HEK293 (cell line): ENCODE measurements around the gene ZMPSTE24.
A peak's percentile ranks its signal among the peaks of the same experiment; 100 is the strongest.

ENCODE experiments used
- ATF2 ChIP-seq: fragments of 450-650 bp; formaldehyde crosslinking; IDR thresholded peaks from 2 replicates; pipeline ENCODE4 v1.5.1; 2016; ENCODE audit warnings: missing biosample characterization, missing genetic modification characterization, low read depth
- EGR2 ChIP-seq: fragments of 450-650 bp; formaldehyde crosslinking; IDR thresholded peaks from 2 replicates; pipeline ENCODE4 v1.5.1; 2016; ENCODE audit warnings: low read depth, missing biosample characterization, missing genetic modification characterization
- ELK4 ChIP-seq: IDR thresholded peaks from 2 replicates; pipeline ENCODE4 v1.6.1; 2011; ENCODE audit warnings: mild to moderate bottlenecking, low read depth, low read length, borderline replicate concordance
- HIC1 ChIP-seq: fragments of 450-650 bp; formaldehyde crosslinking; IDR thresholded peaks from 2 replicates; pipeline ENCODE4 v1.5.1; 2016; ENCODE audit warnings: missing biosample characterization, missing genetic modification characterization
- KLF10 ChIP-seq: fragments of 450-650 bp; IDR thresholded peaks from 2 replicates; pipeline ENCODE4 v1.5.1; 2018; ENCODE audit warnings: missing biosample characterization, mild to moderate bottlenecking, missing genetic modification characterization
- KLF9 ChIP-seq: fragments of 450-650 bp; formaldehyde crosslinking; IDR thresholded peaks from 2 replicates; pipeline ENCODE4 v1.5.1; 2016; ENCODE audit warnings: missing biosample characterization, missing genetic modification characterization, low read depth
- MZF1 ChIP-seq: fragments of 450-650 bp; formaldehyde crosslinking; IDR thresholded peaks from 2 replicates; pipeline ENCODE4 v1.5.1; 2017; ENCODE audit warnings: missing biosample characterization, missing genetic modification characterization, borderline replicate concordance
- PRDM6 ChIP-seq: fragments of 450-650 bp; formaldehyde crosslinking; IDR thresholded peaks from 2 replicates; pipeline ENCODE4 v1.5.1; 2017; ENCODE audit warnings: missing biosample characterization, missing genetic modification characterization
- TSHZ1 ChIP-seq: fragments of 450-650 bp; formaldehyde crosslinking; IDR thresholded peaks from 2 replicates; pipeline ENCODE4 v1.5.1; 2016; ENCODE audit warnings: missing biosample characterization, missing genetic modification characterization, borderline replicate concordance
- ZBTB26 ChIP-seq: fragments of 450-650 bp; formaldehyde crosslinking; optimal IDR thresholded peaks from 2 replicates; pipeline ENCODE3; 2016; ENCODE audit warnings: missing biosample characterization, mild to moderate bottlenecking, missing genetic modification characterization
- ZBTB48 ChIP-seq: fragments of 450-650 bp; formaldehyde crosslinking; IDR thresholded peaks from 2 replicates; pipeline ENCODE4 v1.5.1; 2016; ENCODE audit warnings: missing biosample characterization, missing genetic modification characterization
- ZBTB7A ChIP-seq: fragments of 450-650 bp; formaldehyde crosslinking; IDR thresholded peaks from 2 replicates; pipeline ENCODE4 v1.5.1; 2016; ENCODE audit warnings: low read depth, missing biosample characterization, missing genetic modification characterization
- ZIC2 ChIP-seq: fragments of 450-650 bp; formaldehyde crosslinking; IDR thresholded peaks from 2 replicates; pipeline ENCODE4 v1.5.1; 2016; ENCODE audit warnings: missing biosample characterization, missing genetic modification characterization
- ZNF211 ChIP-seq: fragments of 450-650 bp; formaldehyde crosslinking; IDR thresholded peaks from 2 replicates; pipeline ENCODE4 v1.5.1; 2016; ENCODE audit warnings: low read depth, missing biosample characterization, missing genetic modification characterization
- ZNF248 ChIP-seq: fragments of 450-650 bp; formaldehyde crosslinking; IDR thresholded peaks from 2 replicates; pipeline ENCODE4 v1.5.1; 2017; ENCODE audit warnings: missing biosample characterization, missing genetic modification characterization
- ZNF391 ChIP-seq: fragments of 450-650 bp; formaldehyde crosslinking; IDR thresholded peaks from 2 replicates; pipeline ENCODE4 v1.5.1; 2016; ENCODE audit warnings: low read depth, missing biosample characterization, missing genetic modification characterization, borderline replicate concordance
- ZNF501 ChIP-seq: fragments of 450-650 bp; formaldehyde crosslinking; IDR thresholded peaks from 2 replicates; pipeline ENCODE4 v1.5.1; 2016; ENCODE audit warnings: missing biosample characterization, missing genetic modification characterization
- ZNF558 ChIP-seq: fragments of 450-650 bp; formaldehyde crosslinking; IDR thresholded peaks from 2 replicates; pipeline ENCODE4 v1.5.1; 2016; ENCODE audit warnings: missing biosample characterization, missing genetic modification characterization
- ZNF561 ChIP-seq: fragments of 450-650 bp; IDR thresholded peaks from 2 replicates; pipeline ENCODE4 v1.5.1; 2018; ENCODE audit warnings: missing biosample characterization, missing genetic modification characterization, borderline replicate concordance
- ZNF600 ChIP-seq: fragments of 450-650 bp; formaldehyde crosslinking; IDR thresholded peaks from 2 replicates; pipeline ENCODE4 v1.5.1; 2016; ENCODE audit warnings: missing biosample characterization, missing genetic modification characterization
- ZNF623 ChIP-seq: fragments of 450-650 bp; formaldehyde crosslinking; IDR thresholded peaks from 2 replicates; pipeline ENCODE4 v1.5.1; 2016; ENCODE audit warnings: missing biosample characterization, missing genetic modification characterization
- ZNF626 ChIP-seq: fragments of 450-650 bp; sonication (Bioruptor Pico); formaldehyde crosslinking; IDR thresholded peaks from 2 replicates; pipeline ENCODE4 v1.5.1; 2018; ENCODE audit warnings: missing biosample characterization, missing genetic modification characterization, inconsistent platforms
- ZNF654 ChIP-seq: fragments of 450-650 bp; formaldehyde crosslinking; IDR thresholded peaks from 2 replicates; pipeline ENCODE4 v1.5.1; 2016; ENCODE audit warnings: low read depth, missing biosample characterization, missing genetic modification characterization
- ZNF747 ChIP-seq: fragments of 450-650 bp; formaldehyde crosslinking; IDR thresholded peaks from 2 replicates; pipeline ENCODE4 v1.5.1; 2016; ENCODE audit warnings: missing biosample characterization, missing genetic modification characterization
- ZNF777 ChIP-seq: fragments of 450-650 bp; formaldehyde crosslinking; IDR thresholded peaks from 2 replicates; pipeline ENCODE4 v1.5.1; 2017; ENCODE audit warnings: missing biosample characterization, missing genetic modification characterization, borderline replicate concordance
- ZSCAN18 ChIP-seq: fragments of 450-650 bp; formaldehyde crosslinking; IDR thresholded peaks from 2 replicates; pipeline ENCODE4 v1.5.1; 2016; ENCODE audit warnings: missing biosample characterization, missing genetic modification characterization

Gene ZMPSTE24

GRCh38 chr1:40257688-40258444 lies at the start of gene ZMPSTE24 (continued):
- TF ChIP-seq TSHZ1 (tag by site-specific recombination) (peak; percentile 70), ZNF248 (tag by site-specific recombination) (no peak), ZNF654 (tag by site-specific recombination) (peak; percentile 2; the same call in 1 of the 2 replicates), KLF9 (tag by site-specific recombination) (peak; percentile 99), ZNF391 (tag by site-specific recombination) (peak; percentile 99), KLF10 (tag by site-specific recombination) (peak; percentile 96), ZNF558 (tag by site-specific recombination) (peak; percentile 79), ZSCAN18 (tag by site-specific recombination) (peak; percentile 94; the same call in 1 of the 2 replicates), MZF1 (tag by site-specific recombination) (peak; percentile 97), HIC1 (tag by site-specific recombination) (peak; percentile 80), ZBTB7A (tag by site-specific recombination) (peak; percentile 87; the same call in 1 of the 2 replicates), ELK4 (peak; percentile 76), ATF2 (tag by site-specific recombination) (peak; percentile 32; the same call in 1 of the 2 replicates), ZIC2 (tag by site-specific recombination) (peak; percentile 97), ZNF777 (tag by site-specific recombination) (peak; percentile 86), ZNF747 (tag by site-specific recombination) (no peak), ZNF561 (peak; percentile 100), ZNF501 (tag by site-specific recombination) (peak; percentile 100), PRDM6 (tag by site-specific recombination) (no peak), ZNF600 (peak; percentile 99), ZBTB48 (peak; percentile 100), EGR2 (tag by site-specific recombination) (peak; percentile 85), ZNF211 (tag by site-specific recombination) (no peak), ZNF623 (peak; percentile 66), ZNF626 (no peak), ZBTB26 (tag by site-specific recombination) (peak; percentile 94)
